ENCODE measurements around the gene ADO.

DNA sequence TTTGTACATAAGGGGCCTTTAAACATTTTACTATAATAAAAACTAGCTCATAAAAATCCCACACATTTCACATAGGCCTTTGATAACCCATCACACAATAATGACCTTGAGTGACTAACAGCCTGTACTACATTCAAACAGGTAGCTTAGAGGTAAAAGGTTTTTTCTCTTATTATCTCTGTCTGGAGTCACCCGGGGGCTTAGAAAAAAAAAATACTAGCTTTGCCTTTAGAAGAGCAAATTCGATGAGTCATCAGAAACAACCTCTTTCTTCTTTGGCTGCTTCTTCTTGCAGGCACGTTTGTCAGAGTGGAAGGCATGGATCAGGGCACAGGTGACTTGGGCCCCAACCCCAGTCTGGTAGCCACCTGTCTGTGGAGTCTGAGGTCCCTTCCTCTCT, 43.4 kb upstream of the ADO start:
- TF ChIP-seq, protein P1, sequence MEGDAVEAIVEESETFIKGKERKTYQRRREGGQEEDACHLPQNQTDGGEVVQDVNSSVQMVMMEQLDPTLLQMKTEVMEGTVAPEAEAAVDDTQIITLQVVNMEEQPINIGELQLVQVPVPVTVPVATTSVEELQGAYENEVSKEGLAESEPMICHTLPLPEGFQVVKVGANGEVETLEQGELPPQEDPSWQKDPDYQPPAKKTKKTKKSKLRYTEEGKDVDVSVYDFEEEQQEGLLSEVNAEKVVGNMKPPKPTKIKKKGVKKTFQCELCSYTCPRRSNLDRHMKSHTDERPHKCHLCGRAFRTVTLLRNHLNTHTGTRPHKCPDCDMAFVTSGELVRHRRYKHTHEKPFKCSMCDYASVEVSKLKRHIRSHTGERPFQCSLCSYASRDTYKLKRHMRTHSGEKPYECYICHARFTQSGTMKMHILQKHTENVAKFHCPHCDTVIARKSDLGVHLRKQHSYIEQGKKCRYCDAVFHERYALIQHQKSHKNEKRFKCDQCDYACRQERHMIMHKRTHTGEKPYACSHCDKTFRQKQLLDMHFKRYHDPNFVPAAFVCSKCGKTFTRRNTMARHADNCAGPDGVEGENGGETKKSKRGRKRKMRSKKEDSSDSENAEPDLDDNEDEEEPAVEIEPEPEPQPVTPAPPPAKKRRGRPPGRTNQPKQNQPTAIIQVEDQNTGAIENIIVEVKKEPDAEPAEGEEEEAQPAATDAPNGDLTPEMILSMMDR (conservative IDR thresholded peaks at IDR 0.05) = no peak
- TF ChIP-seq ZFX (IDR thresholded peaks at IDR 0.05) = no peak
